Cardiac fibroblast (primary cell): ENCODE data around the gene TRAP1.

Experiments
- DNase-seq, 2 donors: peaks; one replicate each; pipeline versions ENCODE4 v3.0.0 to v3.0.0-alpha.2; 2010; ENCODE audit warnings: low read depth in 2 of 2
- H3K4me3 ChIP-seq, 2 donors: replicated peaks in 1 of 2; 1 replicate in 1 of 2; 2 replicates in 1 of 2; pipeline ENCODE4 v1.5.1; 2011; ENCODE audit warnings: low read depth in 2 of 2, low read length in 2 of 2, mild to moderate bottlenecking in 2 of 2, moderate library complexity in 1 of 2
- CTCF ChIP-seq: IDR thresholded peaks from one replicate; pipeline ENCODE4 v1.5.1; 2011; ENCODE audit warnings: low read depth, mild to moderate bottlenecking, low read length, inconsistent platforms

TRAP1 gene

DNA sequence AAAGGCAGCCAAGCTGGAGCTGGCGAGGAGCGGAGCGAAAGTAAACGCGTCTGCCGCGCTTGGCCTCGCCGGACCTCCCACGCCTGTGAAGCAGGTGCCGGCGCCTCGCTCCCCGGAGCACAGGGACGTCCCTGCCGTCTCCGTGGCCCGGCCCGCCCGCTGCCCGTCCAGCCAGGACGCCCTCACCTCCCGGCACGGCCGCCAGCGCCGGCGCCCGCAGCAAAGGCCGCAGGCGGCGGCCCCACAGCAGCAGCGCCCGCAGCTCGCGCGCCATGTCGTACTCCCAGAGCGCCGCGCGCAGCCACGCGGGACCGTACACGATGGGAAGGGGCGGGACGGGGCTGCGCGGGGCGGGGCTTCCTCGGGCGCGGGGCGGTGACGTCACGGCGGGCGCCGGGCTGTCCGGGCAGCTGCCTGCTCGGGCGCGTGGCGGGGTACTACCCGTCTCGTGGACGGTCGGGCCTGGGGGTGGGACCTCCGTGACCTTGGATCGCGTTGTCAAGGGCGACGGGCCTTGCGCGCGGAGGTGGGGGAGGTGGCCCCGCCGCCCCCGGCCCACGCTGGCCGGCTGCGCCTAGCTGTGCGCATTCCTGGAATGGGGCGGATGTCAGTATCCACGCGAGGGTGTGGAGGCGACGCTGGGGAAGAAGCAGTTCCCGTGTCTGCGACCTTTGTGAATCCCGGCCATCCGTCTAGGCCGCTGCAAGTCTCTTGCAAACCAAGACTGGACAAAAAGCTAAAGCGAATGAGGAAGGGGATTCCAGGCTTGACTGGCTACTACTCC is at the start of gene TRAP1:
TSS of gene TRAP1 (minus strand) at position 290 of the 784 bp plus-strand sequence. CDS start at position 274, 16 bp downstream.
- DNase-seq, result peak; percentile 77 to 84
- H3K4me3 ChIP-seq, result peak within 1 kb of the TSS; percentile 98 to 99
- no peak for TF ChIP-seq CTCF

- H3K4me3 ChIP-seq, result no peak overlapping the region
- no peak for TF ChIP-seq CTCF
- no peak for DNase-seq
Observed at GRCh38 chr16:3766177-3766576, 48.9 kb upstream of the TRAP1 start.

DNA sequence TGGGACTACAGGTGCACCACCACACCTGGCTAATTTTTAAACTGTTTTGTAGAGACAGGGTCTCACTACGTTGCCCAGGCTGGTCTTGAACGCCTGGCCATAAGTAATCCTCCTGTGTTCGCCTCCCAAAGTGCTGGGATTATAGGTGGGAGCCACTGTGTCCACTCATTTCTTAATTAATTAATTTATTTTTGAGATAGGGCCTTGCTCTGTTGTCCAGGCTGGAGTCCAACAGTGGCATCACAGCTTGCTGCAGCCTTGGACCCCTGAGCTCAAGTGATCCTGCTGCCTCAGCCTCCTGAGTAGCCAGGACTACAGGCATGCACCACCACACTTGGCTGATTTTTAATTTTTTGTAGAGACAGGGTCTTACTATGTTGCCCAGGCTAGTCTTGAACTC is 47.1 kb upstream of the TRAP1 start:
- no peak overlapping the region for H3K4me3 ChIP-seq
- DNase-seq, result no peak
- no peak for TF ChIP-seq CTCF

DNA sequence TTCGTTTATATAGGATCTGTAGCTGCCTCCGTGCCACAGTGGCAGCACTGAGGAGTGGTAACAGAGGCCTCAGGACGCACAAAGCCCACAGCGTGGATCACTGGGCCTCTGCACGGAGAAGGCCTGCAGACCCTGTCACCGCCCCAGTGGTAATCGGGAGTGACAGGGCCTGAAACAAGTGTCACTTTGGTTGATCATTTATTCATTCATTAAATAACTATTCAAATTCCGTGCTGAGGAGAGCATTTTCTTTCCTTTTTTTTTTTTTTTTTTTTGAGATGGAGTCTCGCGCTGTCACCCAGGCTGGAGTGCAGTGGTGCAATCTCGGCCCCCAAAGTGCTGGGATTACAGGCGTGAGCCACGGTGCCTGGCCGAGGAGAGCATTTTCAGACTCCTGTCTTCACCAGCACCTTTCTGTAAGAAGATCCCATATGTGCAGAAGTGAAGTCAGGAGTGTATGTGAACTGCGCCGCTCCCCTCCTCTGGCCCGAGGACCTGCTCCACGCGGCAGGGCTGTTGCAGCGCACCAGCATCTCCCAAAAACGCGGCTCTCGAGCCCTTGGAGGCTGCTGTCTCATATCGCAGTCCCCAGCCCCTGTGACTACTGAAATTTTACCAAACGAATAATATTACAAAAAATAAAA is 44.9 kb upstream of the TRAP1 start:
- DNase-seq, result no peak
- no peak for TF ChIP-seq CTCF
- H3K4me3 ChIP-seq, result no peak overlapping the region

- TF ChIP-seq CTCF, result no peak
- no peak overlapping the region for H3K4me3 ChIP-seq
- no peak for DNase-seq
Observed at GRCh38 chr16:3761375-3762106, 44.2 kb upstream of the TRAP1 start.

DNA sequence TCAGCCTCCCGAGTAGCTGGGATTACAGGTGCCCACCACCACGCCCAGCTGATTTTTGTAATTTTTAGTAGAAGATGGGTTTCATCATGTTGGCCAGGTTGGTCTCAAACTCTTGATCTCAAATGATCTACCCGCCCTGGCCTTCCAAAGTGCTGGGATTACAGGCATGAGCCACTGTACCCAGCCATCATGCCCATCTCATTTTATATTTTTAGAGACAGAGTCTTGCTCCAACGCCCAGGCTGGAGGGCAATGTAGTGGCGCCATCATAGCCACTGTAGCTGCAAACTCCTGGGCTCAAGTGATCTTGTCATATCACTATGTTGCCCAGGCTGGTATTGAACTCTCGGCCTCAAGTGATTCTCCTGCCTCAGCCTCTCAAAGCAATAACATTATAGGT is 43.2 kb upstream of the TRAP1 start:
- H3K4me3 ChIP-seq, result no peak overlapping the region
- no peak for TF ChIP-seq CTCF
- no peak for DNase-seq
